Measurements from ENCODE around the gene SPSB4. TPM values are rescaled to one million over a fixed set of nuclear protein-coding genes. Genes with fewer than 3 reads are reported as not detected.

Gene SPSB4
- total RNA-seq, 1 donor, result not detected

GRCh38 chr3:141164852-141165251 lies 113.7 kb downstream of the SPSB4 start:
- H3K27me3 ChIP-seq (ENCODE audit: insufficient read depth, low read length), result no peaks in the 10 kb centered on the region
- no peak overlapping the region for H3K4me2 ChIP-seq (ENCODE audit: insufficient read depth, low read length)
- no peak for DNase-seq (ENCODE audit: insufficient read length, low spot score, missing footprints)
- H3K79me2 ChIP-seq (ENCODE audit: insufficient read depth, low read length), result no peaks in the 10 kb centered on the region
- H3K36me3 ChIP-seq (ENCODE audit: insufficient read depth, low read length), result no peaks in the 10 kb centered on the region
- H2AFZ ChIP-seq (ENCODE audit: low read length), result no peak overlapping the region
- no peaks in the 10 kb centered on the region for H3K4me1 ChIP-seq (ENCODE audit: insufficient read depth, low read length)
- H3K27ac ChIP-seq (ENCODE audit: low read depth, low read length), result no peak overlapping the region
- no peak for TF ChIP-seq CTCF (IDR thresholded peaks at IDR 0.05; ENCODE audit: extremely low read depth, low read depth, low read length)
- H4K20me1 ChIP-seq (ENCODE audit: insufficient read depth, low read length), result no peaks in the 10 kb centered on the region
- no peaks in the 10 kb centered on the region for H3K9me3 ChIP-seq (ENCODE audit: low read depth, low read length)
- H3K4me3 ChIP-seq (ENCODE audit: insufficient read depth, low read length), result no peak overlapping the region

- Histone ChIP-seq H3K4me3 (ENCODE audit: insufficient read depth, low read length) (no peak overlapping the region), H3K9me3 (ENCODE audit: low read depth, low read length) (no peaks in the 10 kb centered on the region), H3K36me3 (ENCODE audit: insufficient read depth, low read length) (no peaks in the 10 kb centered on the region), H3K27me3 (ENCODE audit: insufficient read depth, low read length) (no peaks in the 10 kb centered on the region), H3K4me1 (ENCODE audit: insufficient read depth, low read length) (no peaks in the 10 kb centered on the region), H3K27ac (ENCODE audit: low read depth, low read length) (no peak overlapping the region), H4K20me1 (ENCODE audit: insufficient read depth, low read length) (no peaks in the 10 kb centered on the region), H2AFZ (ENCODE audit: low read length) (no peak overlapping the region), H3K79me2 (ENCODE audit: insufficient read depth, low read length) (no peaks in the 10 kb centered on the region), H3K4me2 (ENCODE audit: insufficient read depth, low read length) (no peak overlapping the region)
- no peak for DNase-seq (ENCODE audit: insufficient read length, low spot score, missing footprints)
- no peak for TF ChIP-seq CTCF (IDR thresholded peaks at IDR 0.05; ENCODE audit: extremely low read depth, low read depth, low read length)
Measured at GRCh38 chr3:141167681-141168080, 116.5 kb downstream of the SPSB4 start.

GRCh38 chr3:141170678-141171295 lies 119.6 kb downstream of the SPSB4 start:
- Histone ChIP-seq H3K9me3 (ENCODE audit: low read depth, low read length) (no peaks in the 10 kb centered on the region), H3K79me2 (ENCODE audit: insufficient read depth, low read length) (no peaks in the 10 kb centered on the region), H3K4me2 (ENCODE audit: insufficient read depth, low read length) (no peak overlapping the region), H4K20me1 (ENCODE audit: insufficient read depth, low read length) (no peaks in the 10 kb centered on the region), H3K4me3 (ENCODE audit: insufficient read depth, low read length) (no peak overlapping the region), H3K4me1 (ENCODE audit: insufficient read depth, low read length) (no peaks in the 10 kb centered on the region), H3K36me3 (ENCODE audit: insufficient read depth, low read length) (no peaks in the 10 kb centered on the region), H2AFZ (ENCODE audit: low read length) (no peak overlapping the region), H3K27me3 (ENCODE audit: insufficient read depth, low read length) (no peaks in the 10 kb centered on the region), H3K27ac (ENCODE audit: low read depth, low read length) (no peak overlapping the region)
- no peak for DNase-seq (ENCODE audit: insufficient read length, low spot score, missing footprints)
- TF ChIP-seq CTCF (IDR thresholded peaks at IDR 0.05; ENCODE audit: extremely low read depth, low read depth, low read length), result no peak

- no peaks in the 10 kb centered on the region for H3K36me3 ChIP-seq (ENCODE audit: insufficient read depth, low read length)
- no peaks in the 10 kb centered on the region for H3K9me3 ChIP-seq (ENCODE audit: low read depth, low read length)
- H2AFZ ChIP-seq (ENCODE audit: low read length), result no peak overlapping the region
- TF ChIP-seq CTCF (IDR thresholded peaks at IDR 0.05; ENCODE audit: extremely low read depth, low read depth, low read length), result no peak
- H3K27ac ChIP-seq (ENCODE audit: low read depth, low read length), result no peak overlapping the region
- no peaks in the 10 kb centered on the region for H4K20me1 ChIP-seq (ENCODE audit: insufficient read depth, low read length)
- H3K4me2 ChIP-seq (ENCODE audit: insufficient read depth, low read length), result no peak overlapping the region
- no peak for DNase-seq (ENCODE audit: insufficient read length, low spot score, missing footprints)
- no peaks in the 10 kb centered on the region for H3K79me2 ChIP-seq (ENCODE audit: insufficient read depth, low read length)
- no peak overlapping the region for H3K4me3 ChIP-seq (ENCODE audit: insufficient read depth, low read length)
- no peaks in the 10 kb centered on the region for H3K27me3 ChIP-seq (ENCODE audit: insufficient read depth, low read length)
- H3K4me1 ChIP-seq (ENCODE audit: insufficient read depth, low read length), result no peaks in the 10 kb centered on the region
Measured at GRCh38 chr3:141174674-141175073, 123.5 kb downstream of the SPSB4 start.

Measured in osteoblast (primary cell).